Measurements from ENCODE around the gene FAM13C. TPM values are rescaled to one million over a fixed set of nuclear protein-coding genes. Genes with fewer than 3 reads are reported as not detected.

The FAM13C gene
- total RNA-seq, 2 donors from 2014 or later = 56.7 to 66.7 TPM

DNA sequence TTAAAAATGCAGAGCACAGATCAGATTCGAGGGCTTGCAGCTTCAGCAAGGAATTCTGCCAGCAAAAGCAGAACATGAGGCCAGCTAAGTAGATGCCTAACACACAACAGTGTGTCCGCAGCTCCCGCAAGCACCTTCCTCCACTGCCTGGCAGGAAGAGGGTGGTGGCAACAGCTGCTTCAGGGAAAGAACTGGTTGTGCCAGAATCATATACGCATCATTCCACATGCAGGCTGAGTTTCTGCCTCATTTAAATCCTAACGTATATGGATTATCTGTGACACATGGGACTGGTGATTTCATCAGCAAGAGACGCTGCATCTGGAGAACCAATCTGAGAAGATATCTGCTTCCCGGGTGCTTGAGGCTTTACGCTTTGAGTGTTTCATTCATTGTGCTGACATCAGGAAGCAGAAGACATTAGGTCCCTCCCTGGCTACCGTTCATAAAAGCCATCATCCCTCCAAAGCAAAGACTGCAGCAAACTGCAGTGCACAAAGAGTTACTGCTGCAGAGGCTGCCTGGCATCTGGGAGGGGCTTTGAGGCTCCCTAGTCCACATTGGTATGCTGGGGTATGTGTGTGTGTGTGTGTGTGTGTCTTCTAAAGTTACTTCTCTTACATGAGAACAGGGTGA is 78.8 kb downstream of the FAM13C start:
- 30% methylated on average over 9 of the region's 9 CpGs for WGBS
- DNase-seq (ENCODE audit: low spot score) = no peak
- Histone ChIP-seq H3K27ac (peak overlapping the region; percentile 67 to 74), H3K9me3 (no peaks in the 10 kb centered on the region), H3K4me3 (peak overlapping the region in 1 of 2 donors; percentile 13), H3K36me3 (no peaks in the 10 kb centered on the region), H3K4me1 (replicated peaks) (peaks cover 18% of the 10 kb centered on the region), H3K27me3 (replicated peaks; ENCODE audit: insufficient read depth) (no peaks in the 10 kb centered on the region)
- intact Hi-C loops (cut with DNase I) = no loop called here
- TF ChIP-seq POLR2AphosphoS5 (IDR thresholded peaks at IDR 0.05) = no peak
- TF ChIP-seq POLR2A (IDR thresholded peaks at IDR 0.05) = no peak
- TF ChIP-seq, protein P1, sequence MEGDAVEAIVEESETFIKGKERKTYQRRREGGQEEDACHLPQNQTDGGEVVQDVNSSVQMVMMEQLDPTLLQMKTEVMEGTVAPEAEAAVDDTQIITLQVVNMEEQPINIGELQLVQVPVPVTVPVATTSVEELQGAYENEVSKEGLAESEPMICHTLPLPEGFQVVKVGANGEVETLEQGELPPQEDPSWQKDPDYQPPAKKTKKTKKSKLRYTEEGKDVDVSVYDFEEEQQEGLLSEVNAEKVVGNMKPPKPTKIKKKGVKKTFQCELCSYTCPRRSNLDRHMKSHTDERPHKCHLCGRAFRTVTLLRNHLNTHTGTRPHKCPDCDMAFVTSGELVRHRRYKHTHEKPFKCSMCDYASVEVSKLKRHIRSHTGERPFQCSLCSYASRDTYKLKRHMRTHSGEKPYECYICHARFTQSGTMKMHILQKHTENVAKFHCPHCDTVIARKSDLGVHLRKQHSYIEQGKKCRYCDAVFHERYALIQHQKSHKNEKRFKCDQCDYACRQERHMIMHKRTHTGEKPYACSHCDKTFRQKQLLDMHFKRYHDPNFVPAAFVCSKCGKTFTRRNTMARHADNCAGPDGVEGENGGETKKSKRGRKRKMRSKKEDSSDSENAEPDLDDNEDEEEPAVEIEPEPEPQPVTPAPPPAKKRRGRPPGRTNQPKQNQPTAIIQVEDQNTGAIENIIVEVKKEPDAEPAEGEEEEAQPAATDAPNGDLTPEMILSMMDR (IDR thresholded peaks at IDR 0.05) = no peak

DNA sequence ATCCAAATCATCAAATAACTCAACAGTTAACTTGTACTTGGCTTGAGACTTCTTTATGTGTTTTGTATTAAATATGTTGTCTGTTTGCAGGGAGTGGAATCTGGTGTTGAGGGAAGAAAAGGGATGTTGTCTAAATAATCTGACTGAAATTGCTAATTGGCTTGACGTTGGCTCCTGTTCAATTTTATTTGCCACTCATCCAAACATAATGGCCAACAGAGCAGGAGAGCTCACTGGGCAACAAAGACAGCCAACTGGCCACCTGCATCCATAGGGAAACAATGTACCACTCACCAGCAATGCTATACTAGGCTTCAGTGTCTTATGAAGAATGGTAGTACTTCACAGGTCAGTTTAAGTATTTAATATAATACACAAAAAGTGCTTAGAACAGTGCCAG is 80.5 kb downstream of the FAM13C start:
- Histone ChIP-seq H3K4me1 (replicated peaks) (peaks cover 18% of the 10 kb centered on the region), H3K27me3 (replicated peaks; ENCODE audit: insufficient read depth) (no peaks in the 10 kb centered on the region), H3K36me3 (no peaks in the 10 kb centered on the region), H3K4me3 (no peak overlapping the region), H3K27ac (peak overlapping the region in 1 of 2 donors; percentile 74), H3K9me3 (no peaks in the 10 kb centered on the region)
- DNase-seq (ENCODE audit: low spot score) = no peak
- 69% methylated on average over 1 of the region's 1 CpG for WGBS
- intact Hi-C loops (cut with DNase I) = no loop called here
- TF ChIP-seq POLR2AphosphoS5 (IDR thresholded peaks at IDR 0.05) (no peak), POLR2A (IDR thresholded peaks at IDR 0.05) (no peak)
- TF ChIP-seq, protein P1 (IDR thresholded peaks at IDR 0.05) = no peak

DNA sequence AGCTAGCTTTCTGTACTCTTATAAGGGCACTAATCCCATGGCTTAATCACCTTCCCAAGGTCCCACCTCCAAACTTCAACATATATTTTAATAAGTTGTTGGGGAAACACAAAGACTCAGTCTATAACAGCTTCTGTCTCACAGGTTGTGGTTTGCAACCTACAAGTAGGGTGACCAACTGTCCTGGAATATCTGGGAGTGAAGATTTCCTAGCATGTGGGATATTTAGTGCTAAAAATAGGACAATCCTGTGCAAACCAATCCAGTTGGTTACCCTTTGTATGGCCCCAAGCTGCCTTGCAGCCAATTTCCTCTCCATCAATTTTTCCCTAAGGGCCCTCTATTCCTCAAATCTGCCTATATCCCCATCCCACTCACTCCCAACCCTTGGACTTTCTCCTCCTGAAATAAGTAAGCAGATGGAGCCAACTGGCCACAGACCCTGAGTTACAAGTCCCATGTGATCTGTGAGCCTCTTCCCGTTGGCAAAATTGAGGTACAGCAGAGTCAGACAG is 82.3 kb downstream of the FAM13C start:
- intact Hi-C loops (cut with DNase I) = no loop called here
- H3K36me3 ChIP-seq = no peaks in the 10 kb centered on the region
- H3K27me3 ChIP-seq (replicated peaks; ENCODE audit: insufficient read depth) = no peaks in the 10 kb centered on the region
- TF ChIP-seq POLR2A (IDR thresholded peaks at IDR 0.05) (no peak), POLR2AphosphoS5 (IDR thresholded peaks at IDR 0.05) (no peak)
- TF ChIP-seq, protein P1 (IDR thresholded peaks at IDR 0.05) = no peak
- no peaks in the 10 kb centered on the region for H3K9me3 ChIP-seq
- DNase-seq (ENCODE audit: low spot score) = no peak
- H3K4me3 ChIP-seq = no peak overlapping the region
- peak overlapping the region in 1 of 2 donors; percentile 26 for H3K27ac ChIP-seq
- WGBS = 88% methylated on average over 1 of the region's 1 CpG
- H3K4me1 ChIP-seq (replicated peaks) = peaks cover 15% of the 10 kb centered on the region

DNA sequence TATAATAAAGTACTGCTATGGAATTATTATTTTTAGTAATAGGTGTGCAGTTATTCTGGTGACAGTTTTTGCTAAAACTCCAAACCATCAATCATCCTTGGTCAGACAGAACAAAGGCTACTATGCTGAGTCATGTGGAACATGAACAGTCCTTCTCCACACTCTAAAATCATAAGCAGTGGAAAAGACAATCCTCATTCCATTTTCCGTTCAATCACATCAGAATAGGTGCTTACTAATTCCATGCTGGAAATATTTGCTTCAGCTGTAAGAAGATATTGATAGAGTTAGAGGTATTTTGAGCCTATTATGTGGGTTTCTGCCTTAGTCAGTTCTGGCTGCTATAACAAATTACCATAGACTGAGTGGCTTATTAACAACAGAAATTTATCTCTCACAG is 82.9 kb downstream of the FAM13C start:
- Histone ChIP-seq H3K4me3 (no peak overlapping the region), H3K27ac (peak overlapping the region in 1 of 2 donors; percentile 26), H3K27me3 (replicated peaks; ENCODE audit: insufficient read depth) (no peaks in the 10 kb centered on the region), H3K9me3 (no peaks in the 10 kb centered on the region), H3K4me1 (replicated peaks) (peaks cover 11% of the 10 kb centered on the region), H3K36me3 (no peaks in the 10 kb centered on the region)
- DNase-seq (ENCODE audit: low spot score) = no peak
- 82% methylated on average over 1 of the region's 1 CpG for WGBS
- TF ChIP-seq POLR2A (IDR thresholded peaks at IDR 0.05) (no peak), POLR2AphosphoS5 (IDR thresholded peaks at IDR 0.05) (no peak)
- TF ChIP-seq, protein P1 (IDR thresholded peaks at IDR 0.05) = no peak
- intact Hi-C loops (cut with DNase I) = no loop called here

DNA sequence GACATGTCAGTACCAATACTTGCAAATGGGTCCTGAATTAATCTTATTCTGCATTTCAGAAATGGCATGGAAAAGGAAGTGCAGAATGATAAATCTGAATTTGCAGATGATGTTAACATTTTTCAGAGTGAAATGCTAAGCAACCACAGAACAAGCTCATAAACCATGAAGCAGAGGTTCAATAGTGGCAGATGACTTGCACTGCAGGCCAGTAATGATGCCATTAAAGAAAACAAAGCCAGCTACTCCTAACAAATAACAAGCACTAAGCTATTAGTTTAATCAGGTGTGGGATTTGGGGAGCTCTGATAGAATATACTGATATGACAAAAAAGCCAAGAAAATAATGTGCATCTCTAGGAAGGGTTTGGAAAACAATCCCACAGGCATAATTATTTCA is 85.4 kb downstream of the FAM13C start:
- intact Hi-C loops (cut with DNase I) = no loop called here

More for the DNA sequence above, 85.4 kb downstream of the FAM13C start:
- no peak for DNase-seq (ENCODE audit: low spot score)
- TF ChIP-seq, protein P1 (IDR thresholded peaks at IDR 0.05) = no peak
- no peak for TF ChIP-seq POLR2AphosphoS5 (IDR thresholded peaks at IDR 0.05)
- no peak for TF ChIP-seq POLR2A (IDR thresholded peaks at IDR 0.05)
- Histone ChIP-seq H3K9me3 (no peaks in the 10 kb centered on the region), H3K4me1 (replicated peaks) (peaks cover 6% of the 10 kb centered on the region), H3K27ac (peak overlapping the region in 1 of 2 donors; percentile 3), H3K36me3 (no peaks in the 10 kb centered on the region), H3K27me3 (replicated peaks; ENCODE audit: insufficient read depth) (no peaks in the 10 kb centered on the region), H3K4me3 (no peak overlapping the region)

Data from prostate gland (tissue), 2 donors.